ENCODE measurements around the gene DDX25. TPM values are rescaled to one million over a fixed set of nuclear protein-coding genes. Genes with fewer than 3 reads are reported as not detected.
"Not testable (repeated sequence)": the region's sequence is repeated elsewhere in the genome, so short reads cannot be mapped to it uniquely, and the experiment has no call there.

The DDX25 gene
- total RNA-seq (2012; rRNA removed) (under 0.01 TPM in 1 of 2 replicates, not detected in the other), polyA plus RNA-seq (2012; rRNA removed) (not detected in 2 replicates), Bru-seq, nascent RNA (percentile 7 among the genes with signal in this experiment), BruChase-seq, experiment 1, labeled RNA remaining after a 6-hour chase (percentile 5 among the genes with signal in this experiment), BruChase-seq, experiment 2, labeled RNA remaining after a 2-hour chase (percentile 4 among the genes with signal in this experiment)
- not detected in 2 replicates for polyA plus RNA-seq (2012; cell fraction: cytosol; rRNA removed)
- polyA plus RNA-seq (2012; cell fraction: nucleus; rRNA removed; ENCODE audit: low replicate concordance): 0.17 TPM in 1 of 2 replicates, not detected in the other
- long read RNA-seq: 0 reads

- intact Hi-C loops (cut with micrococcal nuclease) (no loop called here), dilution Hi-C loops (cut with HindIII; ENCODE audit: low sequenced_read_pairs, unreplicated experiment) (loop anchor here (25.0 kb wide), 1 partner anchor 308 kb away; the partner anchor contains the start of genes FAM118B and RPUSD4), in situ Hi-C loops (cut with MboI; ENCODE audit: low sequenced_read_pairs) (no loop called here)
- H4K8ac ChIP-seq (ENCODE audit: low read depth in 2 of 2, low read length in 2 of 2): no peak within 1 kb of the TSS
- no peak for DNase-seq
- no peak within 1 kb of the TSS for H4K5ac ChIP-seq (ENCODE audit: low read depth, low read length)
- H3K23ac ChIP-seq (ENCODE audit: low read depth, low read length): no peak within 1 kb of the TSS; the same call in 1 of the 2 replicates
- H2BK5ac ChIP-seq (ENCODE audit: low read depth, low read length, poor library complexity, severe bottlenecking): no peak within 1 kb of the TSS
- 4% methylated on average over 22 of the region's 81 CpGs; no CpG with 5 or more reads in 1 of the 2 experiments for WGBS, 2 experiments (ENCODE audit: extremely low coverage in 2 of 2, insufficient read length in 1 of 2)
- no peak within 1 kb of the TSS for H3K14ac ChIP-seq (replicated peaks; ENCODE audit: low read depth, low read length)
- H3K9me1 ChIP-seq (ENCODE audit: insufficient read depth, low read length): no peaks in the 10 kb centered on the region; the same call in 1 of the 2 replicates
- H4K20me1 ChIP-seq (ENCODE audit: insufficient read depth, low read length): no peaks in the 10 kb centered on the region
- ChIA-PET POLR2A (ENCODE audit: unreplicated experiment) (interaction anchor here (0.9 kb wide), 1 partner anchor 279 kb away, joined by 4 read pairs; the partner anchor contains the start of gene CHEK1), CTCF (no interaction called here)
- BruUV-seq (replicated peaks): no TSS peak
- peaks cover 12 to 26% of the 10 kb centered on the region in 2 experiments; a peak in 3 of 4 replicates for H3K79me1 ChIP-seq (ENCODE audit: low read depth in 1 of 2, low read length in 2 of 2)
- no peak within 1 kb of the TSS for H2AK5ac ChIP-seq (ENCODE audit: low read depth, low read length)
- H4K91ac ChIP-seq (ENCODE audit: insufficient read depth, low read depth, low read length): no peak within 1 kb of the TSS
- no peak within 1 kb of the TSS for H2BK120ac ChIP-seq (ENCODE audit: low read depth, low read length)
- H2AFZ ChIP-seq (replicated peaks; ENCODE audit: low read length, poor library complexity): no peak within 1 kb of the TSS
- H3K4me2 ChIP-seq (ENCODE audit: low read depth, low read length): peak within 1 kb of the TSS; percentile 41
- H3K4ac ChIP-seq (ENCODE audit: low read depth, low read length): no peak within 1 kb of the TSS
- 0 out of 2 replicates have a peak, but pooled peaks cover 2% of the 10 kb centered on the region for H3K4me1 ChIP-seq (ENCODE audit: control insufficient read depth, insufficient read depth, low read length)
- TF ChIP-seq SMC3 (IDR thresholded peaks at IDR 0.05; ENCODE audit: low read depth, low read length) (no peak), FOS (IDR thresholded peaks at IDR 0.05; ENCODE audit: low read depth, low read length) (no peak), MAZ (IDR thresholded peaks at IDR 0.05; ENCODE audit: borderline replicate concordance, low read depth, low read length) (no peak), RCOR1 (IDR thresholded peaks at IDR 0.05; ENCODE audit: insufficient replicate concordance, low read length) (no peak)
- H3K27ac ChIP-seq (ENCODE audit: insufficient read depth, low read length): no peak within 1 kb of the TSS
- no peak within 1 kb of the TSS for H3K56ac ChIP-seq (ENCODE audit: extremely low read depth, insufficient read depth, low read length)
- H2BK15ac ChIP-seq (ENCODE audit: low read depth, low read length): no peak within 1 kb of the TSS
- H2BK20ac ChIP-seq (ENCODE audit: low read depth, low read length): no peak within 1 kb of the TSS
- H3K27me3 ChIP-seq (ENCODE audit: control insufficient read depth, insufficient read depth, low read length): peaks cover 20% of the 10 kb centered on the region
- H3K9me3 ChIP-seq (ENCODE audit: control insufficient read depth, insufficient read depth, low read length): peaks cover 3% of the 10 kb centered on the region; the same call in 1 of the 2 replicates
- no peak for ATAC-seq (ENCODE audit: low read depth)
- peaks cover 7% of the 10 kb centered on the region for H3K36me3 ChIP-seq (ENCODE audit: control insufficient read depth, insufficient read depth, low read length)
- no peak within 1 kb of the TSS for H3K9ac ChIP-seq (ENCODE audit: low read depth, low read length)
- H3K4me3 ChIP-seq (ENCODE audit: insufficient read depth, low read depth, low read length): no peak within 1 kb of the TSS
- no peak within 1 kb of the TSS for H2AK9ac ChIP-seq (replicated peaks; ENCODE audit: low read depth, low read length, poor library complexity)
- no peak within 1 kb of the TSS for H3K18ac ChIP-seq (ENCODE audit: low read depth, low read length)
These were observed at the start of gene DDX25 for GRCh38 chr11:125903711-125904659. Gene DDX25, plus strand, starts transcription at chr11:125904508. Its CDS starts 10 bp downstream, at chr11:125904518.

GRCh38 chr11:125857670-125858069 is 46.6 kb upstream of the DDX25 start:
- intact Hi-C loops (cut with micrococcal nuclease); H2AK5ac ChIP-seq (ENCODE audit: low read depth, low read length); H3K27ac ChIP-seq (ENCODE audit: insufficient read depth, low read length); H2BK20ac ChIP-seq (ENCODE audit: low read depth, low read length); H4K8ac ChIP-seq (ENCODE audit: low read depth in 2 of 2, low read length in 2 of 2); H3K36me3 ChIP-seq (ENCODE audit: control insufficient read depth, insufficient read depth, low read length); ATAC-seq (ENCODE audit: low read depth); H3K56ac ChIP-seq (ENCODE audit: extremely low read depth, insufficient read depth, low read length); H3K4me1 ChIP-seq (ENCODE audit: control insufficient read depth, insufficient read depth, low read length); H4K20me1 ChIP-seq (ENCODE audit: insufficient read depth, low read length); H2BK5ac ChIP-seq (ENCODE audit: low read depth, low read length, poor library complexity, severe bottlenecking); H3K9me3 ChIP-seq (ENCODE audit: control insufficient read depth, insufficient read depth, low read length); DNase-seq; H4K5ac ChIP-seq (ENCODE audit: low read depth, low read length); H2BK120ac ChIP-seq (ENCODE audit: low read depth, low read length); H2BK15ac ChIP-seq (ENCODE audit: low read depth, low read length); H3K27me3 ChIP-seq (ENCODE audit: control insufficient read depth, insufficient read depth, low read length); H3K79me1 ChIP-seq (ENCODE audit: low read depth in 1 of 2, low read length in 2 of 2); dilution Hi-C loops (cut with HindIII; ENCODE audit: low sequenced_read_pairs, unreplicated experiment); POLR2A ChIA-PET (ENCODE audit: unreplicated experiment); H3K14ac ChIP-seq (replicated peaks; ENCODE audit: low read depth, low read length); H2AK9ac ChIP-seq (replicated peaks; ENCODE audit: low read depth, low read length, poor library complexity); CTCF ChIA-PET; H3K18ac ChIP-seq (ENCODE audit: low read depth, low read length); H3K4me2 ChIP-seq (ENCODE audit: low read depth, low read length); H3K4ac ChIP-seq (ENCODE audit: low read depth, low read length); H3K4me3 ChIP-seq (ENCODE audit: insufficient read depth, low read depth, low read length); H3K23ac ChIP-seq (ENCODE audit: low read depth, low read length); in situ Hi-C loops (cut with MboI; ENCODE audit: low sequenced_read_pairs); H4K91ac ChIP-seq (ENCODE audit: insufficient read depth, low read depth, low read length); BruUV-seq (replicated peaks); H2AFZ ChIP-seq (replicated peaks; ENCODE audit: low read length, poor library complexity); H3K9me1 ChIP-seq (ENCODE audit: insufficient read depth, low read length); H3K9ac ChIP-seq (ENCODE audit: low read depth, low read length): not testable (repeated sequence)
- WGBS, 2 experiments (ENCODE audit: extremely low coverage in 2 of 2, insufficient read length in 1 of 2): 57% methylated on average over 2 of the region's 9 CpGs; no CpG with 5 or more reads in 1 of the 2 experiments

Data from IMR-90 (cell line).